ENCODE measurements around the gene CDRT15L2.
"Not testable (repeated sequence)": the region's sequence is repeated elsewhere in the genome, so short reads cannot be mapped to it uniquely, and the experiment has no call there.

Gene CDRT15L2

DNA sequence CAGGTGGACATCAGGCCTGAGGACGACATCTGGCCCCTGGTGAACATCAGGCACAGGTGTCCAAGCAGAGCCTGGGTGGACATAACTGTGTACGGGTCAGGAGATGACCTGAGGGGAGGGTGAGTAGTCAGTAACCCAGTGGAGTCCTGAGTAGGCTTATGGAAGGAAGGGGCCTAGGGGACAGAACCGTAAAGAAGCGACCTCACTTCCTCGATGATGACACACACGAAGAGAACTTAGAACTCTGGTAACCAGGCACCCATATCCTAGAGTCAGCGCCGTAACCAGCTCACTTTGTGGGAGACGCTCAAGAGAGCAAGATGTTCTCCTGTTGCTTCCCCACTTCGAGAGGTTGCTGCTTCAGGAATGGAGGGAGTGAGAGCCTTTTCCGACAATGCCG, at the start of gene CDRT15L2:
Gene CDRT15L2, plus strand, starts transcription at position 301 of the 400 bp plus-strand sequence. Its CDS starts 20 bp downstream, at position 321.
- DNase-seq = not testable (repeated sequence)

DNA sequence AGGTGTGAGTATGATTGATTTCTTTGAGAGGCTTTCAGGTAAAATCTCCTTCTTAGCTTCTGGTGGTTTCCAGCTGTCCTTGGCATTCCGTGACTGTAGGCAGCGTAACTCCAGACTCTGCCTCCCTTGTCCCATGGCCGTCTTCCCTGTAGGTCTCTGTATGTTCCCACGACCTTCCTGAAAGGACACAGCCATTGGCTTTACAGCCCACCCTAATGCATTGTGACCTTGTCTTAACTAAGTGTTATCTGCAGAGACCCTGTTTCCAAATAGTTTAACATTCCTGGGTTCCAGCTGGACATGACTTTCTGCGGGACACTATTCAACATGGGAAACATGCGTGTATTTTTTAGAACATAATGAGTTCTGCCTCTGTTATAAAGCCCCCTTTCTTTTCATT, 49.4 kb upstream of the CDRT15L2 start:
- DNase-seq = not testable (repeated sequence)

DNA sequence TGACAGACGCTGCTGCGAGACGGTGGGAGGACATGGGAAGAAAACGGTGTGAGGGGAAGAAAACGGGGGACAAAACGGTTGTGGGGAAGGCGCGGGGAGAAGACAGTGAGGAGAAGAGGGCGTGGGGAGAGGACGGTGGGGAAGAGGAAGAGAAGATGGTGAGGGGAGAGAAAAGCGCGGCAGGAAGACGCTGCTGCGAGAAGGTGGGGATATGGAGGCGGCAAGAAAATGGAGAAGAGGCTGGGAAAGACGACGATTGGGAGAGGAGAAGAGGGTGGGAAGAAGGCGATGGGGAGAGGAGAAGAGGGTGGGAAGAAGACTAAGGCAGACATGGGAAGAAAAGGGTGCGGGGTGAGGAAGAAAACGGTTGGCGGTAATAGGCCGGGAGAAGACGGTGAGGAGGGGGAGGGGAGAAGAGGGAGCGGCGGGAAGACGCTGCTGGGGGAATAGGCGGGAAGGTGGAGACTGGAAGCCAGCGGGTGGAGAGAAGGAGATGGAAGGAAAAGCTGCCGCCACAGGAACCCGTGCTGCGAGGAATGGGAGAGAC, 46.9 kb upstream of the CDRT15L2 start:
- not testable (repeated sequence) for DNase-seq

DNA sequence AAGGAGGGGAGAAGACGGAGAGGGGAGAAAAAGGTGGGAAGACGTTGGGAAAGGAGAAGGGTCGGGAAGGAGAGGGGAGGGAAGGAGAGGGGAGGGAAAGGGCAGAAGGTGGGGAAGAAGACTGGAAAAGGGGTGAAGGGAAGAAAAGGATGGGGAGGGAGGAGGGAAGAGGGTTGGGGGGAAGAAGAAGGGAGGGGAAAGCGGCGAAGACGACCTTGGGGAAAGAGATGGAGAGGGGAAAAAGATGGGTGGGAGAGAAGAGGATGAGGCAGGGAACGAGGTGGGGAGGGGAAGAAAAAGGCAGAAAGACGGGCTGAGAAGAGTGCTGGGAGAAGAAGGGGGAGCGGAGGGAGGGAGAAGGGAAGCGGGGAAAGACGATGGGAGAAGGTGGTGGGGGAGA, 46.3 kb upstream of the CDRT15L2 start:
- DNase-seq = not testable (repeated sequence)

DNA sequence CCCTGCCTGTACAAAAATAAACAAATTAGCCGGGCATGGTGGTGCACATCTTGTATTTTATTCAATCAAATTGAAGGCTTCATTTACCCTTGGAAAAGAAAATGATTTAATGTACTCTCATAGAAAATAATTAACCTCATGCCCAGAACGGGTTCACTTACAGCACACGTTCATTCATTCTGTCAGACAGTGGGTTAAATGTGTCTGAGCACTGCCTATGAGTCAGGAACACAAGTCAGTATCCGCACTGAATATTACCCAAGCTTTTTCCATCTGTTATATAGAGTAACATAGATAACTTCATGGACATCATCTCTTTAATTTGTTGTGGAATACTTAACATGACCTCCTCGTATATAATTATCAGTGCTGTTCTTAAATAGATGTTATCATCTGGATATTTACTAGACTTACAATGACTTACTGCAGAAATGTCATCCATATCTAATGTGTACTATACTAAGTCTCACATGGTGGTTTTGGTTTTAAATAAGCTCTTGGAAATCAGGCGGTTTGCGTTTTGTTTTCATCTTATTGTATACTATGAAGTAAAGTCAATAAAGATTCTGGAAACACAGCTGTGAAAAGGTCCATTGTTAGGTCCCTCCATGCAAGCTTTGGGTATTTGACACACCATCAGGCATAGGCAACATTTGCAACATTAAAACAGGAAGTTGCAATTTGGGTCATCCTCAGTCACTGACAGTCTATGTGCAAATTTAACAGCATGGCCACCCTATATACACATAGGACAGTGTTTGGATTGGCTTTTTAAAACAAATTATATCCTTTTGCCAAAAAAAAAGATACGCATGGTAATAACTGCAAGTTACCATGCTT, 44.6 kb upstream of the CDRT15L2 start:
- not testable (repeated sequence) for DNase-seq

DNA sequence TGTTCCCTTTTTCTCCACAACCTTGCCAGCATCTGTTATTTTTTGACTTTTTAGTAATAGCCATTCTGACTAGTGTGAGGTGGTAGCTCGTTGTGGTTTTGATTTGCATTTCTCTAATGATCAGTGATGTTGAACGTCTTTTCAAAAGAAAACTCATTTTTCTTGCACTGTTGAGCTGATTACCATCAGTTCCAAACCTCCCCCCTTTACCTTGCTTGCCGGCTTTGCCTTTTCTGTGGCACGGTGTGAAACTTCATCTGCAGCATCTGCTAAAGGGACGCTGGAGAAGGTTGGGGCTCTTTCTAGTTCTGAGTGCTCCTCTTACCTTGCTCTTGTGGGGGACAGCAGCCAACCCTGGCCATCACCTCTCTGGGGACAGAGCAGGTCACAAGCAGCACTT, 39.1 kb upstream of the CDRT15L2 start:
- DNase-seq = not testable (repeated sequence)

DNA sequence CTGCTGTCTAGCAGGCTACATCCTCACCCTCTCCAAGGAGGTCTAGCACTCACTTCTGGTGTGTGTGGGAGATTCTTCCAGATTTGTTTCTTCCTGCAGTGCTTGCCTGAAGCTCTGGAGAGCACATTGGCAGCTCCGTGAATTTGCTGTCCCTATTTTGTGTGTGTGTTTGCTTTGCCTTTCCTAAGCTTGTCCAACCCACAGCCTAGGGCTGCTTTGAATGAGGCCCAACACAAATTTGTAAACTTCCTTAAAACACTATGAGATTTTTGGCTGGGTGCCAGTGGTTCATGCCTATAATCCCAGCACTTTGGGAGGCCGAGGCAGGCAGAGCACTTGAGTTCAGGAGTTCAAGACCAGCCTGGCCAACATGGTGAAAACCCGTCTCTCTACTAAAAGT, 38.7 kb upstream of the CDRT15L2 start:
- DNase-seq = not testable (repeated sequence)

DNA sequence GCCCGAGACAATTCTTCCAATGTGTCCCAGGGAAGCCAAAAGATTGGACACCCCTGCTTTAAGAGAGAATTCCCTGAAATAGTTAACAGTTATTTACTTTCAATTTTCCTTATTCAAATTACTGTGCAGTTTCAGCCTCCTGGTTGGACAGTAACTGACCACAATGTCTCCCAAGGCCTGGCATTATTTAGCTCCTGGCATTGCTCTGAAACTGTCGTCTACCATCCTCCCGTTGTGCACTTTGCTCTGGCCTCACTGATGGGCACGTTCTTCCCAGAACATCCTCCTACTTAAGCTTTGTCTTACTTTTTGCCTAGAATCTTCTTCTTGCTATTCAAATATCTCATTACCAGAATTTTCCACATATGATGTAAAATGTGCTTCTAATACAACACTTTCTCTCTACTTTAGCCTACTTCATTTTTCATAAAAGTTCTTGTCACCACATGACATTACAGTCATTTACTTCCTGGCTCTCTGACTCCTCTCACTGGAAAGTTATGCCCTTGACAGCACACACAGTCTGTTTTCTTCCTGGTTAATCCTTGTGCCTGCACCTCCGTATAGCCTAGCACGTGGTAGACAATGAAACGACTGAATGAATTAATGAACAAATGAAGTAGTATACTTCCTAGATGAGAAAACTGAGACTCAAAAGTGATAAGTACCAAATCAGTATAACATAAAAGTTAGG, 37.5 kb upstream of the CDRT15L2 start:
- DNase-seq = not testable (repeated sequence)

DNA sequence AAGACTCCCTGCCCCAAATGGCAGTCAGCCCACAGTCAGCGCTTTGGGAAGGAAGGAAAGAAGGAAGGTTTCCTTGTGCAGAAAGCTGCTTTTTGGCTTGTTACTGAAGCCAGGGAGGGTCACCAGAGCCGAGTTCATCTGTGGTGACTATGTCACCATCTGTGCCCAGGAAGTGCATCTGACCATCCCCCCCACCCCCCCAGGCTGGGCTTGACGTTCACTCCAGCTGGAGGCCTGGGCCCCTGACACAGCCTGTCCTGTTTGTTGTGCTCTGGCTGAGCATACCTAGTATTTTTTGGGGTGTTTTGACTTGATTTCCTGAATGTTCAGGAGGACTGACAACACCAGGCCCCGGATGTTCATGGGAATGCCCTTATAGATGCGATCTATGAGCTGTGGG, 31.6 kb upstream of the CDRT15L2 start:
- DNase-seq = not testable (repeated sequence)

DNA sequence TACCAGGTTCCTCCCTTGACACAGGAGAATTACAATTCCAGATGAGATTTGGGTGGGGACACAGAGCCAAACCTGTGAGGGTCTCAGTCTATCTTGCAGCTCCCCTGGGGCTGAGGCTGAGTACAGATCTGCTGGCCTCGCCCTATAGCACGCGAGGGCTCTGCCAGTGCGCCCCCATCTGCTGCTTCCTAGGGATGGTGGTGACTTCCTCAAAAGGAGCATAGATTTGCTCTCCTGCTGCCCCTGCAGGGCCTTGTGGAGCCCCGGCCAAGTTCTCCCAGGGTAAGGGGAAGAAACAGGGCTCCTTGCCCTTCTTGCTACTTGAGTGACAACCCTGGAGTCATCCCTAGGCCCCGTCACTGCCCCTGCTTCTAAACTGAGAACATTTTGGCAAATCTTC, 26.6 kb upstream of the CDRT15L2 start:
- DNase-seq = not testable (repeated sequence)

DNA sequence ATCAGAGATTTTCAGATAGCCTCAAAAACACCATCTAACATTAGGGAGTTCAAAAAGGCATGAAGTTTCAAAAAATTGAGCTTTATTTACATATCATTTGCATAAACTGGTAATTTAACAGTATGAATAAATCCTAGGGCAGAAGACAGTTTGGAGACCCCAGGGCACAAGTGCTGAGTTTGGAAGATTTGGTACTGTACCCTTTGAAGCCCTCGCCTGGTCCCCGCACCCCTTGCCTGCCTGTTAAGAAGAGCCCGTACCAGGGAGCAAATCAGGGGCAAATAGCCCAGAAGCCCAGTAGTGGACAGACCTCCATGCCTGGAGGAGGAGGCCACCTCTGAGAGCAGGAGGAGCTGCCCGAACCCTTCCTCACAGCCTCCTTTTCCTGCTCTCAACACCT, 24.8 kb upstream of the CDRT15L2 start:
- not testable (repeated sequence) for DNase-seq

DNA sequence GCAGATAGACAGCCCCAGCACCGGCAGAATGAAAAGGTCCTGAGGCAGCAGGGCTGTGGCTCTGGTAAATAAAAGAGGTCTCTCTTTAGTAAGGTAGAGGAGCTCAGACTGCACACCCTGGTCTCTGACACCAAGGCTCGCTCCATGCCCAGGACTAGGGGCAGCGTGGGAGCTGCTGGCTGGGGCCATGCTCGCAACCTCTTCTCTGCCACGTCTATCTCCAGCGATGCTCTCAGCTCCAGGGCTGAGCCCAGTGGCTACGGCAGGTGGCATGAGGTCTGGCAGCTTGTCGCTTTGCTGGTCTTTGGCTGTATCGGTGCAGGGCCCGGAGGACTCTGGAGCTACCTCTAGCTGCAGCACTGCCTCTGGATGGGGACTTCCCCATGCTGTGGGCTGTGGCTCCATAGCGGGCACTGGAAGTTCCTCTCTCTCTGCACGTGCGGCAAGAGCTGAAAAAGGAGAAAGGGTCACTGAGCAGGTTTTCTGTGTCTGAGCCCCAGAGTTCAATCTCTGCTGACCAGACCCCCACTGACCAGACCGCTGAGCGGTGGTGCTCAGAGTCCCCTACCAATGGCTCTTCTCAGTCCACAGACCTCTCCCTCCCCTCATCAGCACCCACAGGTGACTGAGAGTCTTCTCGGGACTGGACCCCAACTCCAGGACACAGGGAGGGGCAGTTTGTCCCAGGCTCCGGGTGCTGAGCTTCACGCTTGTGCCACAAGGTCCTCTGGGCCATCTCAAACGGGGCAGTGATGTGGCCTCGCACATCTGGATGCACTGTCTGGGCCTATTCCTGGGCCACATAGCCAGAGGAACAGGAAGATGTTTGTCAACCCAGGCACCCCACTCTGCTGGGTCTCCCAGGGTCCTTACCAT, 24.2 kb upstream of the CDRT15L2 start:
- not testable (repeated sequence) for DNase-seq

DNA sequence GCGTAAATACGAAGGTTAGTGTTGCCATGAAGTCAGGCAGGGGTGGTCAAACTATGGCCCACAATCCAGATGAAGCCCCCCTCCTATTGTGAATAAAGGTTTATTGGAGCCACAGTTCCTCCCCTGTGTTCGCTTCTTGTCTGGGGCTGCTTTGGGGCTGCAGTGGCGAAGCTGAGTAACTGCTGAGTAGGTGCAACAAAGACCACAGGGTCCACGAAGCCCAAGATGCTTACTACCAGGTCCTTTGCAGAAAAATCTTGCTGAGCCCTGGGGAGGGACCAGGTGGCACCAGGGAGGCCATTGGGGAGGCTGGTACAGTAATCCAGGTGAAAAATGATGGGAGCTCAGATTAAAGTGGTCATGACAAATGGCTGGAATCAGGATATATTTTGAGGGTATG, 21.4 kb upstream of the CDRT15L2 start:
- DNase-seq = not testable (repeated sequence)

DNA sequence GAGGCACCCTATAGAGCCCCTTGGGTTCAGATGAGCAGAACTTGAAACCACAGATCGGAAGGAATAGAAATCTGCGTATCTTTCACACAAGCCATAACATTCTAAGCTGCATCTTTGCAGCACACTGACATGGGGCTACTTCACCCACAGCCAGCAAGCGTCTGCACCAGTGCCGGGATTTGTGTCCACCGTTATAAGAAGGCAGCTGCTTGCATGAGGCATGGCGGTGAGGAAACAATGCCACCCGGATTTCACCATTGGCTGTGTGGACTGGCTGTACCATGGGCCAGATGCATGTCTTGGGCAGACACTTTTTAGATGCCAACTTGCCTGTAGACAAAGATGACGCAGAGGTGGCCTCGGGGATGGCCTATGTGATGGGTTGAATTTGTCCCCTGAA, 20.5 kb upstream of the CDRT15L2 start:
- DNase-seq = not testable (repeated sequence)

DNA sequence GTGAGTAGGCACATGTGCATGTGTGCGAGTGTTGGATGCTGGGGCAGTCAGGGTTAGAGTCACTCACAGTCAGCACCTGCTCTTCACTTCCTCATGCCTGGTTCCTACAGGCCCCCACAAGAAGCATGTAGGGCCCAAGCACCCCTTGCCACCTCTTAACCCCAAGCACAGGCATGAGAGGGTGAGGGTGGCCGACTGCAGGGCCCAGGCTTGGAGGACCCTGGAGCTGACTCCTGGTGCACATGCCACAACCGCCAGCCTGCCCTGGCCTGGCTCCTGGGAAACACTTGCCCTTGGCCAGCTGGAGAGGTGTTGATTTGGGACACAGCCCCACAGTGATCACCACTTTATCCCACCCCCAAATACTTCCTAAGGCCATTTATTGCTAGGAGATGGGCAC, 16.9 kb upstream of the CDRT15L2 start:
- no peak for DNase-seq

DNA sequence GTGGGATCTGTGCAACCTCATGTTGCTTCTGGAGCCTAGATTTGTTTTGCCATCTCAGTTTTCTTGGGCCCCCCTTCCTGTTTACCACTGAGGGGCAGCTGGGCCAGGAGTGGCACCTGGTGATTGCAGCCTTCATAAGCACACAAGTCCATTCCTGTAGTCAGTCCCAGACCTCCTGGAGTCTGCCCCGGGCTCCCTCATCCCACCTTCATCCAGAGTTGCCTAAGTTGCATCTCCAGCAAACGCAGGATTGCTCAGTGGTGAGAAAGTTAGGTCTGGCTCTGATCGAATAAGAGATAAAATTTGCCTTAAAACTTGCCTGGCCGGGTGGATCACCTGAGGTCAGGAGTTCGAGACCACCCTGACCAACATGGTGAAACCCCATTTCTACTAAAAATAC, 14.3 kb upstream of the CDRT15L2 start:
- DNase-seq = not testable (repeated sequence)

DNA sequence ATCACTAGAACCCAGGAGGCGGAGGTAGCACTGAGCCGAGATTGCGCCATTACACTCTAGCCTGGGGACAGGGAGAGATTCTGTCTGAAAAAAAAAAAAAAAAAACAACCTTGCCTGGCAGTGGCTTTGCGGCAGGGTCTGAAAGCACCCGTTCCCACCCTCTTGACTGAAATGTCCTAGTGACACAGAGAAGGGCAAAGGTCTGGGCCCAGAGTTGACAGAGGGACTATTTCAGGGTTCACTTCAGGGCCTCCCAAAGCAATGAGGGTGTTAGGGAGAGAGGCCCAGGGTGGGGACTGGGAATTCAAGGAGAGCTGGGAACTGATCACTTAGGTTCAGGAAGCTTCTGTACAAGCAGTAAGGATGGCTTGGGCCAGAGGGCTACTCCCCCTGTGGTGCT, 13.8 kb upstream of the CDRT15L2 start:
- DNase-seq = no peak

DNA sequence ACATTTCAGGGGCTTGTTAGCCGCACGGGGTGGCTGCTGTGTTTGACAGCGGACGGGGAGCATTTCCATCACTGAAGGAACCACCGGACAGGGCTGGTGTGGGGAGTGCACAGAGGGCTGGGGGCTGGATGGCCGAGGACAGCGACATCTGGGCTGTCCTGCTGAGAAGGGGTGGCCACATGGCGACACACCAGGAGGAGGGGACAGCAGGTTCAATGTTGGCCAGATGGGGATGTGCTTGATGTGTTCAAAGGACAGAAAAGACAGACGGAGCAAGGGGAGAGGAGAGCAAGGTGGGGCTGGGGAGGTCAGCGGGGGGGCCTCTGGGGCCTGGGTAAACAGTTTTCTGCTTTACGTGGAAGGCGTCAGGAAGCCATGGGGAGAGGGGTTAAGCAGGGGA, 12.8 kb upstream of the CDRT15L2 start:
- DNase-seq = not testable (repeated sequence)

DNA sequence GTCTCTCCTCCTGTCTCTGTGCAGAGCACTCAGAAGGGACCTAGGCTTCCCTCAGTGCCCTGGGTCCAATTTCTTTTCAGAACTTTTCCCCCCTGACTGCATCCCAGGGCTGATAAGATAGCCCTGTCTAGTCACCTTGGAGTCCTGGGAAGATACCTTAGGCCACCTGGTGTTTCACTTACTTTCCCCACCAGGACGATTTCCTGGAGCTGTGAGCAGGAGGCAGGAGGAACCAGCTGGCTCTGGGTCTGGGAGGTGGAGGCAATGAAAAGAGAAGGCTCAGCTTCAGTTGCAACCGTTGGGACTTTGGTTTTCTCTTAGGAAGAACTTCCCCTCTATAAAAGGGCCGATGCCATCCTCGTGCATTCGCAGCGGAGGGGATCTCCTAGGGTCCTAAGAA, 12.1 kb upstream of the CDRT15L2 start:
- DNase-seq = not testable (repeated sequence)

DNA sequence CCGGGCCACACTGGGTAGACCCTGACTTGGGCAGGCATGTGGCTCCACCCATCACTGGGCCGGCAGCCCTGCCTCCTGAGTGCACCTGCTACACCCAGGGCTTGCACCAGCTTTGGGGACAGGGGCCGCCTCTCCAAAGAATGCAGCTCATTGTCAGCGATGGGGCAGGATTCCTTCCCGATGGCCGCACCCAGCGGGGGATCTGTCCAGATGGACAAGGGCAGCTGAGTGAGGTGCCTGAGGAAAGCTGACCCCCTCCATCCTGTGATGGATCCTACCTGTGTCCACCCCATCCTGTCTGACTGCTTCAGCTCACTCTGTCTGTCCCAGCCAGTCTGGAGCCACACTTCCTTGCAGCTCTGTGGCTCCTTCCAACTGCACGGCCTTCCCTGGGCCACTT, 10.9 kb upstream of the CDRT15L2 start:
- not testable (repeated sequence) for DNase-seq

DNA sequence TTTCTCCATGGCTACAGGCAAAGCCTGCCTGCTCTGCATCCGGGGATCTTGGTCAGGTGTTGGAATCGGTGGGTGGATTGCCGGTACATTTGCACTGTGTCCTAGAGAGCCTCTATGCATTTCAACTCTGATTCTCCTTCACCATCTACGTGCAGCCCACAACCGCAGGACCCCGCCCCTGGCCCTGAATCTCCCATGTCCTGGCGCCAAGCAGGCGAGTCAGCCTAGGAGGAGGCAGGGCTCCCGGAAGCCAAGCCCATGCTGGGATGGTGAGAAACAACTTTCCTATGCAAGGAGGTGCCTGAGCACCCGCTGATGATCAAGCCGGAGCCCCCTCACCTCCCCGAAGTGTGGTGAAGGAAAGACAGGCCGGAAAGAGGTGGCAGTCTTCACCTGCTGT, 7.9 kb upstream of the CDRT15L2 start:
- not testable (repeated sequence) for DNase-seq

DNA sequence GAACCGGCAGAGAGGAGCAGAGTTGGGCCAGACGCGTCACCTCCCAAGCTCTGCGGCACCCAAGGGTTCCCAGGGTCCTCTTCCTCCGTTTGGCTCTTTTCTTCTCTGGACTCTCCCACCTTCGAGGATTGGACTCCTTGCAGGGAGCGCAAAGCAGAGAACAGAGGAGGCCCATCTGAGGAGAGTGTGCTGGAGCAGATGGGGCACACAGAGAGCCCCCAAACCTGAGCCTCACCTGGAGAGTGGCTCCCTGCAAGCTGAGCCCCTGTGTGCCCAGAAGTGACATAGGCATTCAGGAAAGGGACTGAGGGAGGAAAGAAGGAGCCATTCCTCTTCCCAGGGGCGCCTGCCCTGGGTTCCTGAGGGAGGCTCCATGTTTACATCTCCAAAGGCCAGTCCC, 6.3 kb upstream of the CDRT15L2 start:
- DNase-seq = not testable (repeated sequence)

DNA sequence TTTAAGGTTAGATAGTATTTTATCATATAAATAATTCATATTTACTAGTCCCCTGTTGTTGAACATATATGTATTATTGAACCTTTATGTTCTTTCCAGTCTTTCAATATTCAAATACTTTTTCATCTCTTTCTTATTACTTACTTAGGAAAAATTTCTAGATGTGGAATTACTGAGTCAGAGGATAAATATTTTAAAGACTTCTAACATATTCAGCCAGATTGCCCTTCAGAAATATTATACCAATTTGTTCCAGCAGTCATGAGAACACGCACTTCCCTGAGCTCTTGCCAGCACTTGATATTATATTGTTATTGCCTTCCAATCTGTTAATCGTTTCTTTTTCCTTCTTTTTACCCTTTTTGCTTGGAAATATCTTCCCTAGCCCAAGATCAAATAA, 4.5 kb upstream of the CDRT15L2 start:
- not testable (repeated sequence) for DNase-seq

Data from stimulated activated CD4-positive, alpha-beta T cell treated with anti-CD3 and anti-CD28 coated beads, Interleukin-4, amount 100 ng/mL, for 24 hours (primary cell).